H9 (cell line): ENCODE results near the gene PRRT2. TPM values are rescaled to one million over a fixed set of nuclear protein-coding genes. Genes with fewer than 3 reads are reported as not detected.

ENCODE experiments used
- DNase-seq: peaks from one replicate; pipeline ENCODE4 v3.0.0-alpha.2; 2017
- H2AFZ ChIP-seq: one replicate; pipeline ENCODE4 v1.6.1; 2013; ENCODE audit warnings: mild to moderate bottlenecking, low read length, control low read depth, moderate library complexity
- H2AK5ac ChIP-seq: 2 replicates; pipeline ENCODE4 v1.6.1; 2013; ENCODE audit warnings: low read length, control low read depth, mixed read lengths; ENCODE audit not compliant: insufficient read length
- H2BK120ac ChIP-seq: one replicate; pipeline ENCODE4 v1.6.1; 2013; ENCODE audit warnings: low read depth, mild to moderate bottlenecking, low read length, control low read depth, inconsistent platforms; ENCODE audit not compliant: poor library complexity, severe bottlenecking
- H2BK12ac ChIP-seq: 2 replicates; pipeline ENCODE4 v1.6.1; 2013; ENCODE audit warnings: low read length, control low read depth, mixed read lengths, low read depth; ENCODE audit not compliant: insufficient read length
- H2BK15ac ChIP-seq: 2 replicates; pipeline ENCODE4 v1.6.1; 2013; ENCODE audit warnings: low read depth, low read length, control low read depth
- H2BK20ac ChIP-seq: one replicate; pipeline ENCODE4 v1.6.1; 2013; ENCODE audit warnings: low read depth, mild to moderate bottlenecking, low read length, control low read depth, inconsistent platforms; ENCODE audit not compliant: poor library complexity, severe bottlenecking
- H2BK5ac ChIP-seq: 2 replicates; pipeline ENCODE4 v1.6.1; 2013; ENCODE audit warnings: low read length, control low read depth, mixed read lengths; ENCODE audit not compliant: insufficient read length
- H3K14ac ChIP-seq: 2 replicates; pipeline ENCODE4 v1.6.1; 2013; ENCODE audit warnings: low read length, control low read depth; ENCODE audit not compliant: insufficient read depth
- H3K18ac ChIP-seq: 2 replicates; pipeline ENCODE4 v1.6.1; 2013; ENCODE audit warnings: low read depth, mild to moderate bottlenecking, mixed read lengths, low read length, control low read depth; ENCODE audit not compliant: insufficient read length
- H3K23ac ChIP-seq: 2 replicates; pipeline ENCODE4 v1.6.1; 2013; ENCODE audit warnings: low read length, control low read depth, mixed read lengths, low read depth; ENCODE audit not compliant: insufficient read length
- H3K23me2 ChIP-seq: 2 replicates; pipeline ENCODE4 v1.6.1; 2013; ENCODE audit warnings: low read depth, mild to moderate bottlenecking, mixed read lengths, low read length, control low read depth; ENCODE audit not compliant: insufficient read length, poor library complexity, severe bottlenecking
- H3K27ac ChIP-seq: 2 replicates; pipeline ENCODE4 v1.5.1; 2013; ENCODE audit warnings: low read length, control low read depth, mixed read lengths, low read depth; ENCODE audit not compliant: insufficient read length
- H3K27me3 ChIP-seq: 2 replicates; pipeline ENCODE4 v1.6.1; 2013; ENCODE audit warnings: low read length, control low read depth, inconsistent platforms; ENCODE audit not compliant: insufficient read depth
- H3K4ac ChIP-seq: 2 replicates; pipeline ENCODE4 v1.6.1; 2013; ENCODE audit warnings: low read depth, mild to moderate bottlenecking, control low read depth, inconsistent platforms, low read length, moderate library complexity
- H3K4me1 ChIP-seq: 2 replicates; pipeline ENCODE4 v1.6.1; 2013; ENCODE audit warnings: low read length, control low read depth, inconsistent platforms; ENCODE audit not compliant: insufficient read depth
- H3K4me2 ChIP-seq: 2 replicates; pipeline ENCODE4 v1.6.1; 2013; ENCODE audit warnings: low read length, control low read depth, mixed read lengths; ENCODE audit not compliant: insufficient read length, insufficient read depth
- H3K56ac ChIP-seq: 2 replicates; pipeline ENCODE4 v1.6.1; 2013; ENCODE audit warnings: low read depth, mild to moderate bottlenecking, mixed read lengths, low read length, control low read depth; ENCODE audit not compliant: insufficient read length
- H3K79me1 ChIP-seq: 2 replicates; pipeline ENCODE4 v1.6.1; 2013; ENCODE audit warnings: low read depth, mild to moderate bottlenecking, moderate library complexity, low read length, control low read depth, inconsistent platforms; ENCODE audit not compliant: insufficient read depth, poor library complexity, severe bottlenecking
- H3K79me2 ChIP-seq: 2 replicates; pipeline ENCODE4 v1.6.1; 2013; ENCODE audit warnings: low read length, control low read depth, inconsistent platforms; ENCODE audit not compliant: insufficient read depth
- H3K9ac ChIP-seq: 2 replicates; pipeline ENCODE4 v1.6.1; 2013; ENCODE audit warnings: low read length, control low read depth, mixed read lengths; ENCODE audit not compliant: insufficient read length; ENCODE audit errors: extremely low read depth
- H3K9me3 ChIP-seq: one replicate; pipeline ENCODE4 v1.6.1; 2013; ENCODE audit warnings: low read depth, low read length, inconsistent platforms; ENCODE audit not compliant: control insufficient read depth
- H3T11ph ChIP-seq: one replicate; pipeline ENCODE4 v1.6.1; 2013; ENCODE audit warnings: mild to moderate bottlenecking, low read length, control low read depth, inconsistent platforms
- H4K20me1 ChIP-seq: one replicate; pipeline ENCODE4 v1.6.1; 2013; ENCODE audit not compliant: control insufficient read depth, insufficient read length, insufficient read depth
- H4K5ac ChIP-seq: 2 replicates; pipeline ENCODE4 v1.6.1; 2013; ENCODE audit warnings: low read depth, mild to moderate bottlenecking, mixed read lengths, low read length, control low read depth; ENCODE audit not compliant: insufficient read length
- H4K8ac ChIP-seq: replicated peaks from 2 replicates; pipeline ENCODE4 v1.6.1; 2013; ENCODE audit warnings: low read length, control low read depth, mixed read lengths, low read depth; ENCODE audit not compliant: insufficient read length
- H4K91ac ChIP-seq: 2 replicates; pipeline ENCODE4 v1.6.1; 2013; ENCODE audit warnings: low read depth, mild to moderate bottlenecking, moderate library complexity, mixed read lengths, low read length, control low read depth; ENCODE audit not compliant: insufficient read length
- H3K27ac Mint-ChIP-seq, 3 experiments: 2 replicates in 2 of 3; 3 replicates in 1 of 3; pipeline ENCODE4 v1.8.0; 2020 to 2021; ENCODE audit warnings: mixed read lengths in 3 of 3, mild to moderate bottlenecking in 1 of 3, moderate library complexity in 1 of 3
- H3K27me3 Mint-ChIP-seq: 2 replicates; pipeline ENCODE4 v1.8.0; 2021; ENCODE audit warnings: low read depth, mild to moderate bottlenecking, moderate library complexity, mixed read lengths
- H3K36me3 Mint-ChIP-seq, 3 experiments: 2 replicates in 2 of 3; 3 replicates in 1 of 3; pipeline ENCODE4 v1.8.0; 2020 to 2021; ENCODE audit warnings: low read depth in 3 of 3, mixed read lengths in 3 of 3; ENCODE audit not compliant: insufficient read depth in 1 of 3
- H3K4me1 Mint-ChIP-seq, 2 experiments: 2 replicates each; pipeline ENCODE4 v1.8.0; 2020; ENCODE audit warnings: mixed read lengths in 2 of 2
- H3K4me3 Mint-ChIP-seq, 2 experiments: 2 replicates in 1 of 2; 3 replicates in 1 of 2; pipeline ENCODE4 v1.8.0; 2020 to 2021; ENCODE audit warnings: mild to moderate bottlenecking in 2 of 2, mixed read lengths in 2 of 2, moderate library complexity in 1 of 2
- H3K9me3 Mint-ChIP-seq, 2 experiments: 2 replicates in 1 of 2; 3 replicates in 1 of 2; pipeline ENCODE4 v1.8.0; 2020; ENCODE audit warnings: mild to moderate bottlenecking in 2 of 2, mixed read lengths in 2 of 2, moderate library complexity in 1 of 2
- WGBS: extraction: QIAGEN DNeasy Blood & Tissue Kit; methylation state at CpG from one replicate; pipeline ENCODE4 v1.1.7; 2013; ENCODE audit warnings: missing lambda C conversion rate, low lambda C conversion rate, mixed read lengths; ENCODE audit not compliant: insufficient read length; ENCODE audit errors: extremely low coverage; 5-methylcytosine and 5-hydroxymethylcytosine counted together
- total RNA-seq: library from RNA; stranded (reverse); gene quantifications from 2 replicates; pipeline ENCODE4 v1.2.1, GENCODE V29; 2021
- TF ChIP-seq, protein P1 (sequence below): fragments of 200-600 bp; sonication (generic); conservative IDR thresholded peaks from 3 replicates; pipeline ENCODE4 v1.8.0; 2021; ENCODE audit warnings: antibody characterized with exemption, mild to moderate bottlenecking

The PRRT2 gene
- total RNA-seq, 1 experiment from 2014 or later: 14.6 TPM

DNA sequence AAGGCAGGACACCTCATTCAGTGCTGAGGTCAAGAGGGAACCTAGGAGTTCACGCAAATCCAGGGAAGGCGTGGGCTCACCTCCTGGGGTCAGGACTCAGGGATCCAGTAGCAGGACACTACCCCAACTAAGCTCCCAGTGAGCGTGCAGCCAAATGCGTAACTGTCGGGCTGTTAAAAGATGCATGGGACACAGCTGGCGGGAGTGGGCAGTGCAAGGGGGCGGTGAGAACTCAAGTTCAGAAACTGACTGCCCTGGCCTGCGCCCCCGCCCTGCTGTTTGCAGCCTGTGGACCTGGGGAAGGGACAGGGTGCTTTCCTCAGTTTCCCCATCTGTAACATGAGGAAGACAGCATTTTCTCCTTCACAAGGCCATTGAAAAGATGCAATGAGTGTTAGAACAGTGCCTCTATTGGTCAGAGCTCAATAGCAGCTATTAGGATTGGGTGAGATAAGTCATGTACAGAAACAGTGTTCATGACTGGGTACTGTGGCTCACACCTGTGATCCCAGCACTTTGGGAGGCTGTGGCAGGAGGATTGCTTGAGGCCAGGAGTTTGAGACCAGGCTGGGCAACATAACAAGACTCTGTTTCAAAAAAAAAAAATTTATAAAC is 30.8 kb downstream of the PRRT2 start:
- Histone ChIP-seq H3K23ac (no peak overlapping the region), H3K4me1 (no peaks in the 10 kb centered on the region), H4K91ac (no peak overlapping the region), H4K5ac (no peak overlapping the region), H2BK120ac (no peak overlapping the region), H2BK5ac (no peak overlapping the region), H3K79me1 (no peaks in the 10 kb centered on the region), H3K4ac (no peak overlapping the region), H3K9me3 (no peaks in the 10 kb centered on the region), H3K27ac (no peak overlapping the region), H2BK12ac (no peak overlapping the region), H3K9ac (no peak overlapping the region), H3K56ac (no peak overlapping the region), H3K14ac (no peak overlapping the region), H4K8ac (no peak overlapping the region), H3K79me2 (no peaks in the 10 kb centered on the region), H3T11ph (no peak overlapping the region), H3K18ac (no peak overlapping the region), H4K20me1 (no peaks in the 10 kb centered on the region), H3K27me3 (no peaks in the 10 kb centered on the region), H2AFZ (no peak overlapping the region), H3K4me2 (no peak overlapping the region), H2BK15ac (no peak overlapping the region), H2AK5ac (no peak overlapping the region), H3K23me2 (no peaks in the 10 kb centered on the region), H2BK20ac (no peak overlapping the region)
- no CpG with 5 or more reads among the region's 9 CpGs for WGBS
- Mint-ChIP-seq H3K4me3 (no peak overlapping the region), H3K36me3 (peaks cover 0 to 5% (median 0%) of the 10 kb centered on the region in 3 experiments; a peak in 2 of 7 replicates), H3K27me3 (no peaks in the 10 kb centered on the region), H3K4me1 (no peaks in the 10 kb centered on the region), H3K27ac (no peak overlapping the region; a peak in 1 of 7 replicates), H3K9me3 (no peaks in the 10 kb centered on the region)
- DNase-seq: no peak
- TF ChIP-seq, protein P1, sequence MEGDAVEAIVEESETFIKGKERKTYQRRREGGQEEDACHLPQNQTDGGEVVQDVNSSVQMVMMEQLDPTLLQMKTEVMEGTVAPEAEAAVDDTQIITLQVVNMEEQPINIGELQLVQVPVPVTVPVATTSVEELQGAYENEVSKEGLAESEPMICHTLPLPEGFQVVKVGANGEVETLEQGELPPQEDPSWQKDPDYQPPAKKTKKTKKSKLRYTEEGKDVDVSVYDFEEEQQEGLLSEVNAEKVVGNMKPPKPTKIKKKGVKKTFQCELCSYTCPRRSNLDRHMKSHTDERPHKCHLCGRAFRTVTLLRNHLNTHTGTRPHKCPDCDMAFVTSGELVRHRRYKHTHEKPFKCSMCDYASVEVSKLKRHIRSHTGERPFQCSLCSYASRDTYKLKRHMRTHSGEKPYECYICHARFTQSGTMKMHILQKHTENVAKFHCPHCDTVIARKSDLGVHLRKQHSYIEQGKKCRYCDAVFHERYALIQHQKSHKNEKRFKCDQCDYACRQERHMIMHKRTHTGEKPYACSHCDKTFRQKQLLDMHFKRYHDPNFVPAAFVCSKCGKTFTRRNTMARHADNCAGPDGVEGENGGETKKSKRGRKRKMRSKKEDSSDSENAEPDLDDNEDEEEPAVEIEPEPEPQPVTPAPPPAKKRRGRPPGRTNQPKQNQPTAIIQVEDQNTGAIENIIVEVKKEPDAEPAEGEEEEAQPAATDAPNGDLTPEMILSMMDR: peak; percentile 29; the same call in 2 of the 3 replicates
